Ectodermal cell (in vitro differentiated cells): Measurements from ENCODE around the gene TMC4.

Experiments
- H3K27ac ChIP-seq: 2 replicates; pipeline ENCODE4 v1.7.0; 2013; ENCODE audit warnings: mild to moderate bottlenecking, low read depth, low read length; ENCODE audit not compliant: insufficient read depth, poor library complexity, severe bottlenecking
- H3K27me3 ChIP-seq: 2 replicates; pipeline ENCODE4 v1.7.0; 2013; ENCODE audit warnings: mild to moderate bottlenecking, low read length; ENCODE audit not compliant: insufficient read depth, control insufficient read depth, poor library complexity, severe bottlenecking
- H3K36me3 ChIP-seq: one replicate; pipeline ENCODE4 v1.7.0; 2013; ENCODE audit warnings: low read length; ENCODE audit not compliant: control insufficient read depth, insufficient read depth
- H3K4me1 ChIP-seq: one replicate; pipeline ENCODE4 v1.7.0; 2013; ENCODE audit warnings: low read length; ENCODE audit not compliant: control insufficient read depth, insufficient read depth
- H3K4me3 ChIP-seq: 2 replicates; pipeline ENCODE4 v1.7.0; 2013; ENCODE audit warnings: low read depth, low read length, control low read depth; ENCODE audit not compliant: insufficient read depth
- H3K9me3 ChIP-seq: 2 replicates; pipeline ENCODE4 v1.7.0; 2013; ENCODE audit warnings: mild to moderate bottlenecking, low read length, moderate library complexity; ENCODE audit not compliant: control insufficient read depth
- WGBS, 2 experiments: methylation state at CpG; one replicate each; pipeline ENCODE4 v1.1.7; 2013; ENCODE audit warnings: missing lambda C conversion rate in 2 of 2; 5-methylcytosine and 5-hydroxymethylcytosine counted together

The TMC4 gene

GRCh38 chr19:54114340-54115108 is 58.4 kb downstream of the TMC4 start:
- 24 to 28% methylated on average over 28 of the region's 28 CpGs for WGBS, 2 experiments
- Histone ChIP-seq H3K4me3 (peak overlapping the region; percentile 65), H3K4me1 (peaks cover 17% of the 10 kb centered on the region)

More at GRCh38 chr19:54114340-54115108, 58.4 kb downstream of the TMC4 start:
- Histone ChIP-seq H3K36me3 (peaks cover 16% of the 10 kb centered on the region), H3K27me3 (no peaks in the 10 kb centered on the region), H3K9me3 (no peaks in the 10 kb centered on the region), H3K27ac (no peak overlapping the region)
